Umbilical cord (tissue), 2 donors: ENCODE data around the gene KCND2. TPM values are rescaled to one million over a fixed set of nuclear protein-coding genes. Genes with fewer than 3 reads are reported as not detected.
"Not testable (repeated sequence)": the region's sequence is repeated elsewhere in the genome, so short reads cannot be mapped to it uniquely, and the experiment has no call there.

ENCODE experiments used
- DNase-seq: peaks from one replicate; pipeline ENCODE4 v3.0.0-alpha.2; 2015; ENCODE audit warnings: low spot score
- total RNA-seq: library from RNA; depleted of rRNA; stranded (reverse); fragments of >200 nt; gene quantifications from one replicate; pipeline ENCODE4 v1.2.3, GENCODE V29; 2014; ENCODE audit warnings: low replicate concordance; ENCODE audit not compliant: insufficient read depth

KCND2 gene
- total RNA-seq, 1 donor from 2014 or later: 3.4 TPM

DNA sequence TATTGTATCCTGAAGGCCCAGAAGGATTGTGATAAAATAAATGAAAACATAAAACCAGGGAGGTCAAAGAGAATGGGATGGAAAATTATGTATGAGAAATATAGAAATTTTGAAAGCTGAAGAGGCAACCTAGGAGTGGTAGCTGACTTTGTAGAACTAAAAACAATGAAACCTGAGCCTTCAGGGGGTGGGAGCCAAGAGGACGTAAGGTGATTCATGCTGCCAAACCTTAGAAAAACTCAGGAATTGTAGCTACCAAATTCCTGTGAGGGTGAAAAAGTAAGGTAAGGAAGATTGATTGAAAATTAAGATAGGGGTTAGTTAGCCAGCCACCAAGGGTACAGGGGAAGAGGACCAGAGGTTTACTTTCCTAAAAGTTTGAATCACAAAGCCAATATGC is 213.2 kb downstream of the KCND2 start:
- DNase-seq: no peak

DNA sequence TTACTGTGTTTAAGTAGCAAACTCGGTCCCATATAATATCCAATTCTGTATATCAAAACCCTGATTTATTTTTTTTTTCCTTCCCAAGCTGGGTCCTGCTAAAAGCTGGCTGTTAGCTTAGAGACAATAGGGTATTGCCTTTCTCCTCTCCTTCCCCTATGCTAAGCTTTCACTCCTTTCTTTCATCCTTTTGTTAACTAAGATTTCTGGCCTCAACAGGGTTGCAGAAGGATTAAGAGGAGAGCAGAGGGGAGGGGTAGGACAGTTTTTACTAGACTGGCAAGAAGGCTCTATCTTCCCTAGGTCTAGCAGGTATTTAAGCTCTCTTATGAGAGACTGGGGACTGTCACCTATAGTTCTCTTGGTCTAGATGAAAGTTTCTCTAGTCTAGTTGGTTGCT is 229.2 kb downstream of the KCND2 start:
- DNase-seq: no peak

DNA sequence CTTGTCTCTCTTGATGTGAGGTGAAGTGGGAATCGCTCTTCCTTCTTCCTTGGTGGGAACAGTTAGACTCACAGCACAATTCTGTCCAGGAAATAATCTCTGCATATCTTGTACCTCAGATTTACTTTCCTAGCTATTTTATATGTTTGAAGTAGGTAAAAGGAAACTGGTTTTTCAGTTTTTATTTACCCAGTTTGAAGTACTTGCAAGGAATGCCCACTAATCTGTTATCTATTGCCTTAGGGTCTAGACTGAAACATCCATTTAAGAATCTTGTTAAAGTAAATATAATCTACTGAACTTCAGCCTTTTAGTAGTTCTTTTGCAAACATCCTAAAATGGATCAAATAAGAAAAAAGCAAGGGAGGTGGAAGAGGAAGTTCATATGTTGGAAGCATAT is 229.8 kb downstream of the KCND2 start:
- DNase-seq: peak; percentile 3

DNA sequence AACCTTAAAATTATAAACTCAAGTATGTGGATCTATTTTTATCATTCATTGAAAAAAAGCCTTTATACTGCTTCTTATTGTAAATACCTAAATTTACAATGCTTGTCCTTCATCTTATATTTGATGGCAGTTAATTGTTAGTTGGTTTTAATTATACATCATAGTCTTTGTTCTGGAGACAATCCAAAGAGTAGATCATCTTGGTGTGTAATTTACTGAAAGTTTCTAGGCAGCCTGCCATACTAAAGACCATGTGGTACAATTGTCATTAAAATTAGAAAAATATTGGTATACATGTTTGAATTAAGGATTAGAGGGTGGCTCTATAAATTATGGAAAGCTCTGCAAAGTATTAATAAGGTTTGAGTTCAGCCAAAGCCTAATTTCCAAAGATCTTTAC is 231.4 kb downstream of the KCND2 start:
- no peak for DNase-seq

DNA sequence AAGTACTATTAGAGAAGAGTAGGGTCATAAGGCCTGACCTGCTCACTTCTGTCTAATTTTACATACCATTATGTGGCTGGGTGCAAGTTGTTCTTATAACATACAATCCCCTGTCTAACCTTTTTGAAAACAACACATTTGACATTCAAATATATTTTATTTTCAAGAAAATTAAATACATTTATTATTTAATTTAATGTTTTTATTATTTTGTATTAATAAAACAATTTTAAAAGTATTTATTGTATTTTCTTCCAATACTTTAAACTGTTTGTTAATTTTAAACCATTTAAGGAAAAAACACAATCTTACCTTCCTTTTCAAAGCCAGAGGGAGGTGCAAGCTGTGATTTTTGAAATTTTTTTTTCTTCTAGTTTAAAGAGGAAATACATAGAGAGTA is 232.8 kb downstream of the KCND2 start:
- no peak for DNase-seq

DNA sequence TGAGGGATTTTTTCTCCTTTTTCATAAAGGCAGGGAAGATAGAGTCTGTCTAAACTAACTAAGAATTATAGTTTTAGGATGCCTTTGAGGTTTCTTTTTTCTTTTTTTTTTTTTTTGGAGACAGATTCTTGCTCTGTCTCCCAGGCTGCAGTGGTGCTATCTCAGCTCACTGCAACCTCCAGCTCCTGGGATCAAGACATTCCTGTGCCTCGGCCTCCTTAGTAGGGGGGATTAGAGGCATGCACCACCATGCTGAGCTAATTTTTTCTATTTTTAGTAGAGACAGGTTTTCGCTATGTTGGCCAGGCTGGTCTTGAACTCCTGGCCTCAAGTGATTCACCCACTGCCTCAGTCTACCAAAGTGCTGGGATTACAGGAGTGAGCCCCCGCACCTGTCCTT is 239.7 kb downstream of the KCND2 start:
- DNase-seq: no peak

DNA sequence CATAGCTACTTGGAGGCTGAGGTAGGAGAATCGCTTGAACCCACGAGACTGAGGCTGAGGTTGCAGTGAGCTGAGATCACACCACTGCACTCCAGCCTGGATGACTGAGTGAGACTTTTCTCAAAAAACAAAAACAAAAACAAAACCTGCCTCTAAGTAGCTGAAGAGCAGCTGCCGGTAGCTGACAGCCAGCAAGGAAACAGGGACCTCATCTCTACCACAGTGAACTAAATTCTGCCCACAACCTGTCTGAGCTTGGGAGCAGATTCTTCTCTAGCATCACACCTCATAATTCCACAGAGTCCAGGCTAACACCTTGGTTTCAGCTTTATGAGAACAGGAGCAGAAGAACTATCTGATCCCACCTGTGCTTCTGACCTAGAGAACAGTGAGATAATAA is 246.2 kb downstream of the KCND2 start:
- no peak for DNase-seq

DNA sequence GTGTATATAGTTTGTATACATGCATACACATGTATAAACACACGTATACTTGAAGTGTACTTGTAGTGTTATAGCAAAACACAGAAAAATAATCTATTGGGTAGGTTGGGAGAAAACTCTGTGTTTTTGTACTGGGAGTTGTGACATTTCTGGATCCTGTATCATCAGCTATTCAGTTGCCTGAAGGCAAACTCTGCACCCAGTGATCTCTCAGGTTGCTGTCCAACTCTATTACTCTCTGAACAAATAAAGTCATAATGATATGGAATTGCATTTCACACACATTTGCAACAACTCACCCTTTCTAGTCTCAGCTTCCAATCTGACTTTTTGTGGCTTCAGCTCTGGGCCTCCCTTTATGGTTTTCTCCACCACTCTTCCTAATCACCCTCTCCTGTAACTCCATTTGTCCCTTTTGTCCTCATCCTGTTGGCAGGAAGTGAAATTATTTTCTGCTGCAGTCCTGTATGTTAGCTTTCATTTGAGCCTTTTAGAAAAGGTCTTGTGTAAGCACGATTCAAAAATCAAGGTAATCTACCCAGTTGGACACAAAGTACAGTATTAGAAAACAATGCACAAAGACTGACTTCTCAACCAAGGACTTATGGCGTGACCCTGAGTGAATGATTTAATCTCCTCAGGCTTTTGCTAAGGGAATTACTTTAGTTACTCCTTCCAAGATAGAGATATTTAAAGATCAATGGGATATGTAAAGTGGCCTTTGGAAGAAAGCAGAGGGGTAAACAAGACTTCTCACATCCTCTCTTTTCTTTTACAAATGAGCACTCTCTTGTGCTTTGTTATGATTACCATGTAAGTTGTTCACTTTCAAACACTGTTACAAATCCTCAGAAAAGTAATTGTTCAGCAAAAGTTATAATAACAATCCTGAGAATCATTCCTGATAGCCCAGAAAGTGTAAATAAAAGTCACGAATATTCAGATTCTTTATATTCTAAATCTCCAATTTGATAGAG is 249.1 kb downstream of the KCND2 start:
- no peak for DNase-seq

DNA sequence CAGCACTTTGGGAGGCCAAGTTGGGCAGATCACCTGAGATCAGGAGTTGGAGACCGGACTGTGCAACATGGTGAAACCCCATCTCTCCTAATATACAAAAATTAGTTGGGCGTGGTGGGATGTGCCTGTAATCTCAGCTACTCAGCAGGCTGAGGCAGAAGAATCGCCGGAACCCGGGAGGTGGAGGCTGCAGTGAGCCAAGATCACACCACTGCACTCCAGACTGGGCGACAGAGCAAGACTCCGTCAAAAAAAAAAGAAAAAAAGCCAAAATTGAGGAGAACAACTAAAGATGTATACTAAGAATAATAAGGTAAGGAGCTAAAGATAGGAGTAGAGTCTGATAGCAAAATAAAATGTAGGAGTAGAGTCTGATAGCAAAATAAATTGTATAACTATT is 251.0 kb downstream of the KCND2 start:
- no peak for DNase-seq

DNA sequence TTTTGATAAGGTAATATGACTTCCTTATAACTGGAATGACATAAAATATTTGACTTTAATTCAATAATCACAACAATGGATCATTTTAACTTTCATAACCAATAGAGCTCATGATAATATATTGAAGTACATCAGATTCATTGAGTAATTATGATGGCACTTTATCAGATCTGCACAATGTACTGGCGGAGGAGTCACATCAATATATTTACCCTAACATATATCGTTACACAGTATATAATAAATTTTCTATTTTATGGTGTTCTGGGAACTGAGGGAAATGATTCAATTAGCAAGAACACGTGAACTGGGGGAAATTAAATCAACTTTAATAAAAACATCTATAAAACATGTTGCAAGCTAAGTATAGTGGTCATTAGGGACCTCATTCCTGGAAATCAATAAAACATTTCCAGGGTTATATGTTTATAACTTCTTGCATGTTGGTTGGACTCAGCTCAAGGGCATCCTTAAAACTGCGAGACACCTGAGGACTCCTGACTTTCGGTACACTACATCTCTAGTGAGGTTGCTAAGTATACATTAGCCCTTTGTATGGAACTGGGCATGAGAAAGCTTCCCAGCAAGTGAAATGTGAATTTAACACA is 254.0 kb downstream of the KCND2 start:
- no peak for DNase-seq

DNA sequence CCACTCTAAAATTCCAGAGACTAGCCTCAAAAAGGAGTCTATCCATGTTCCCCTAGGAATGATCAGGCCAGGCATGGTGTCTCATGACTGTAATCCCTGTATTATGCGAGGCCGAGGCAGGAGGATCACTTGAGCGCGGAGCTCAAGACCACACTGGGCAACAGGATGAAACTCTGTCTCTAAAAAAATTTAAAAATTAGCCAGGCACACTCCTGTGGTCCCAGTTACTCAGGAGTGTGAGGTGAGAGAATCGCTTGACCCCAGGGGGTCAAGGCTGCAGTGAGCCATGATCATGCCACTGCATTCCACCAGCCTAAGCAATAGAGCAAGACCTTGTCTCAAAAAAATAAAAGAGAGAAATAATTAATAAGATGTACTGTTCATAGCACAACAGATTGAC is 256.8 kb downstream of the KCND2 start:
- no peak for DNase-seq

DNA sequence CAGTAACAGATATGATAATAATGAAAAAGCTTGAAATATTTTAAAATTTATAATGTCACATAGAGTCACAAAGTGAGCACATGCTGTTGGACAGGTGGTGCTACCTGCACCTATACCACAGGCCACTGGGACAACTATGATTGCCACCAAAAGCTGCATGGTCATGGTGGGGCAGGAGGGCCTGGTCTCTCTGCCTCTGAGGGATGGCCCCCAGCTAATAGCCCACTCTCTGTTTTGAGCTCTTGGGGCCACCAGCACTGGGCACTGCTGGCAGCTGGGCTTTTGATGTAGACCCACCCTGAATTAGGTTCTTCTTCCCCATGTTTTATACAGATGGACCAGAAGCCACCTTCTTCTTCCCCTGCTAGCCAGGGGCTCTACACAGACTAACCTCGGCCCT is 265.4 kb downstream of the KCND2 start:
- DNase-seq: no peak

DNA sequence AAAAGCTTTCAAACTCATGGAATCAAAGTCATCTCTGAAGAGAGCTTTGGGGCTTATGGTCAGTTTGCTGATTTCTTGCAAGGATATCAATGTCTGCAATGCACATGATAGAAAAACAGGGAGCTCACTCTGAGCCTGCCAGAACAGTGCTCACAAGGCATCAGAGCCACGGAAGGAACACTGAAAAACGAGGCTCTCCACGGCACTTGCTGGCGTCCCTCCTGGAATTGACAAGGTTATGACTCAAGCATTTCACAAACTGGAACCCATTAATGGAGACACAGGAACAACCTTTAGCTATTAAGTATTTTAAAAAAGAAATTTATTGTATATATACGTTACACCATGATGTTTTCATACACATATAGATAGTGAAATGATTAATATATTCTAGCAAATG is 266.3 kb downstream of the KCND2 start:
- DNase-seq: no peak

DNA sequence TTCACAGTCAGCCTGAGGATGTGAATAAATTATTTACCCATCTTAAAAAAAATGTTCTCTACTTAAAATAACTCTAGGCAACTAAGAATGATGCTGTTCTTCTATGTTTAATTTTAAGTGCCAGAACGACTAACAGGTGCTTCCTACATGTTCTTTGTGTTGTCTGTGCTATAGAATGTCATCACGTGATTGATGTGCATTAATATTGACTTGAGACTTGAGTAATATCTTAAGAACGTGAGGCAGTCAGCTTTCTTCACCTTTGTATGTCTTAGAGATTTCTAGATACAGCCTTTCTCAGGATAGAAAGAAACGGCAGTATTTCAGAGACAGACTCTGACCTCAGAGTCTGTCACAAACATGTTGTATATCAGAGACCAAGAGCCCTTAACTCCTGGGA is 274.6 kb downstream of the KCND2 start:
- no peak for DNase-seq

DNA sequence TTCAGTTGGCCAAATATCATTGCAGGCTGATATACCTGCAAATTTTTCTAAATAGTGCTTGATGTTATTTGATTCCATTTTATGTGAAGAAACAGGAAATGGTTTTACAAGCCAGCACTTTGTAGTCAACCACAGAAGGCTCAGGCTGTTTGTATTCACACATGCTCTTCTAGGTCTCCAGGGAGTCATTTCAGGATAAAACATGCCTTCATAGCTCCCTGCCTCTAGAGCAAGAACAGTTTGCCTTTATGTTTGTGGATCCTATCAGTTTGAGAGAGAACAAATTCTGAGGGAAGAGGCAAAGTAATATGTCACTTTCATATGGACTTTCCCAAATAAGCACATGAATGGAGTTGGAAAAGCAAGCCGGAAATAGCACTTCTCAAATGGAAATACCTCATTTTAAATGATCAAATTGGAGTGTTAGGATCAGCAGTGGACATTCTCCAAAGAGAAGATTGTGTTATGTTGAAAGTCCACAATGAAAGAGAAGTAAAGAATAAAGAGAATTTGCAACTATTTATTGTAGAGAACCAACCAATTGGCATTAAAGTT is 277.6 kb downstream of the KCND2 start:
- DNase-seq: no peak

DNA sequence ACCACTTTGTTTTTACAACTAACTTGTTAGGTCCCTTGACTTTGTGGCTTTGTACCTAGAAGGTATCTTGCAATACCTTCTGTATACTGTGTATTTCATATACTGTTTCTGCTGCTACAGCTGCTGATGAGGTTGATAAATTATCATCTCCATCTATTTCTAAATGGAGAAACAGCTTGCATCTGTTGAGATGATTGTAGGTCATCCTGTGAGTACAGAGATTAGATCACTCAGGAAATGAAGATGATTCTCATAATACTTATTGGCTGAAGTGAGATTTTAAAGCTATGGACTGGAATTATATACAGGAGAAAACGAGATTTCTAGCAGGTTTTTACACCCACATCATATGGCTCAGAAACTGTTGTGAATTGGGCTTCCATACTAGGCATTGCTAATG is 280.5 kb downstream of the KCND2 start:
- DNase-seq: no peak

DNA sequence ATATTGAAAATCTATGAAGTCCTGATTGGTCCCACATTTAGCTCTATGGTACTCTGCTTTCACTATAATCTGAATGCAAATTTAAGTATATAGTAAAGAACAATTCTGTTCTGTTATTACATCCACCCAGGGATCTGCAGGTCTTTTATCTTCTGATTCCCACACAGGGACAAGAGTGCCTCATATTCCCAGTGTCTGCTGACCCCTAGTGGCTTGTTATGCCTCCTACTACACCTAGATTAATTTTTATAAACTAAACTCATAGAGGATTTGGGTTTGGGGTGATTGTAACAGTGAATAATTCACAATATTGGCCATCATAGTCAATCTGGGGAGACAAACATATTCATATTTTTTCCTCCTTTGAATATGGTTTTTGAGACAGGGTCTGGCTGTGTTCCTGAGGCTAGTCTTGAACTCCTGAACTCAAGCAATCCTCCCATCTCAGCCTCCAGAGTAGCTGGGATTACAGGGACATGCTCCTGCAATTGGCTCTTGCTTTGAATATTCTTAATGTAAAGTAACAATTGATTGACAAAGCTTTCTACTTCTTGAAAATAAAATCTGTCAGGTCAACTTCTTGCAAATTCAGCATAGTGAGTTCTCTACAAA is 282.1 kb downstream of the KCND2 start:
- peak; percentile 64 for DNase-seq

DNA sequence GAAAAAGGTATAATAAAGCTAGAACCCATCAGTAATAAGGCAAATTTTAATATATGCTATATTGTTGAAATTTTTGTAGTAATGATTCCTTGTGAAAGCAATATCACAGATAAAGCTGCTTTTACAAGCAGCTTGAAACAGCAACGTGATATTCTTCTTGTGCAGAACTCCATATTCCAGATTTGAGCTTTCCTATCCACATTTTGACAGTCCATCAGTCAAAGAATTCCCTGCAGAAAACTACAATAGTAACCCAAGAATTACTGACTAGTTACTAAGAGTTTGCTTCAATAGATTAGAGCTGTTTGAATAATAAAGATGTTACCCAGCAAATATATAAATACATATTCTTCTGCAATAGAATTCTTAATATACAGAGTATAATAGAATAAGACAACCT is 291.2 kb downstream of the KCND2 start:
- DNase-seq: no peak

DNA sequence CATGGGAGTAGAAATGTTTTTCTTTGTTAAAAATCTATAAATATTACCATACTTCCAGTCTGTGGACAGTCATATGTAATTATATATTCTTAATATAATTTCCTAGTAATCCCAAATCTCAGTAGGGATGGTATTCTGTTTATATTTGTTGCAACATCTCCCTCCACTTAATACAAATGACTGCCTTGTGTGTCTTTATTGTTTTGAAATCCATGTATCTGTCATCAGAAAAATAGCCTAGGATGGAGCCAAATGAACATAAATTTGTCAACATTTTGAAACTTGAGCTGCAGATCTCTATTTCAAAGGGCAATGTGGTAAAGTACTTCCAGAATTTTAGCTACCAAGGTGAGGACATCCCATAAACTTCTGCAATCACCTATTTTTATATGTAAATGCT is 294.2 kb downstream of the KCND2 start:
- no peak for DNase-seq

DNA sequence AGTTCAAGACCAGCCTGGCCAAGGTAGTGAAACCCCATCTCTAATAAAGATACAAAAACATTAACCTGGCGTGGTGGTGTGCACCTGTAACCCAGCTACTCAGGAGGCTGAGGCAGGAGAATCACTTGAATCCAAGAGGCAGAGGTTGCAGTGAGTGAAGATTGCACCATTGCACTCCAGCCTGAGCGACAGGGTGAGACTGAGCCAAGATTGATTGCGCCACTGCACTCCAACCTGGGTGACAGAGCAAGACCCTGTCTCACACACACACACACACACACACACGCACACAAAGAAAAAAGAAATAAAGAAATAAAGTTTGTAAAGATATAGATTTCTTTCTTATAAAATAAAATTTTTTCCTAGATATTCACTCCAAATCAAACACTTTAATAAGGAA is 305.7 kb downstream of the KCND2 start:
- DNase-seq: not testable (repeated sequence)

DNA sequence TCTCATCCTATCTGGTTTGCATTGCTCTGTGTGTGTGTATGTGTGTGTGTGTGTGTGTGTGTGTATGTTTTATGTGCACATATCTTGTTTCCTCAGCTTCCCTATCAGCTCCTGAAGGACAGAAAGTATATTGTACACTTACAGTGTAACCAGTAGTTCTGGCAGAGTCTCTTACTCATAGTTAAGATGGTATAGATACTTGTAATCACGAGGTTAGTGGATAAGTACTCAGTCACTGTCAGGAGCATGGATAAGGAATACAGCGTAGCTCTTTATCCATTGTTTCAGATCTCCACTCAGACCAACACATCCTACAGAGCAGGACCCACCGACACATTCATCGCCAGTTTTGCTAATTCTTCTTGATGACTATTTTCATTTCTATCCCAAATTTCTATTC is 309.9 kb downstream of the KCND2 start:
- DNase-seq: no peak

DNA sequence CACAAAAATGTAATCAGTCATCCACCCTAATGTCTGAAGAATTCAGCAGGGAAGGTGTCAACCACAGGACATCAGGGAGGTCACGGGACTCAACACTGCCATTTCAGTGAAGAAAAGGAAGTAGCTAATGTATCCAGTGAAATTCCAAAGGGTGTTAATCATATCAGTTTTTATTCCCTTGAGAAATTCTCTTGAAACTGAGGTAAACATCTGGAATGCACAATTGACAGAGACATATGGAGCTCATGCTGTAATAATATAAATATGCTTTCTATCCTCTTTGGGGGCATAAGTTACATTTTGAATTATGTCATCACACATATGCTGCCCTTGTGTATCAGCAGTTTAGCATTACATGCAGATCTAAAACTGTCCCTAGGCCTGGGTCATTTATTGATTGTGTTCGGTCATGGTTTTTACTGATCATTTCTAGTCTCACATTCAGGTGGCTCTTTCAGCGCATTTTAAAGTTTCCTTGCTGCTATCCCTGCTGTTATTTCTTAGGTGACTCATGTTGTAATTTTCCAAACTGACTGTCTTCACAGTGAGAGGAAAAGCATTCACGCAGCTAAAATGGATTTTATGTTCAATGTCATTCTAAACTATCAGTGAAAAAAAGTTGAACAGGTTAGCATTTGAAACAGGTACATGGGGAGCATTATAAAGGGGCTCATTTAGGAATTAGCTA is 311.1 kb downstream of the KCND2 start:
- DNase-seq: peak; percentile 8
